Ishikawa (cell line): ENCODE results near the gene SETD1B.

Experiments used
- CEBPB ChIP-seq: IDR thresholded peaks from 2 replicates; pipeline ENCODE4 v1.6.1; 2012
- CREB1 ChIP-seq: IDR thresholded peaks from 2 replicates; pipeline ENCODE4 v1.6.1; 2012; ENCODE audit warnings: low read depth
- EGR1 ChIP-seq: IDR thresholded peaks from 2 replicates; pipeline ENCODE4 v1.6.1; 2012
- EP300 ChIP-seq: IDR thresholded peaks from 2 replicates; pipeline ENCODE4 v1.6.1; 2012; ENCODE audit warnings: borderline replicate concordance
- FOXM1 ChIP-seq: IDR thresholded peaks from 2 replicates; pipeline ENCODE4 v1.6.1; 2012; ENCODE audit warnings: low read depth, borderline replicate concordance
- NFIC ChIP-seq: IDR thresholded peaks from 2 replicates; pipeline ENCODE4 v1.6.1; 2012
- RAD21 ChIP-seq: IDR thresholded peaks from 2 replicates; pipeline ENCODE4 v1.6.1; 2012; ENCODE audit warnings: low read depth
- REST ChIP-seq: IDR thresholded peaks from 2 replicates; pipeline ENCODE4 v1.6.1; 2012; ENCODE audit warnings: low read depth, mild to moderate bottlenecking
- TAF1 ChIP-seq: IDR thresholded peaks from 2 replicates; pipeline ENCODE4 v1.6.1; 2012; ENCODE audit warnings: low read depth, mild to moderate bottlenecking
- TCF12 ChIP-seq: IDR thresholded peaks from 2 replicates; pipeline ENCODE4 v1.6.1; 2012; ENCODE audit warnings: low read depth
- TEAD4 ChIP-seq: IDR thresholded peaks from 2 replicates; pipeline ENCODE4 v1.6.1; 2012
- YY1 ChIP-seq: IDR thresholded peaks from 2 replicates; pipeline ENCODE4 v1.6.1; 2012; ENCODE audit warnings: low read depth
- ZBTB7A ChIP-seq: IDR thresholded peaks from 2 replicates; pipeline ENCODE4 v1.6.1; 2012; ENCODE audit warnings: low read depth
- TF ChIP-seq, protein P1 (sequence below): IDR thresholded peaks from 2 replicates; pipeline ENCODE4 v1.6.1; 2012
- TF ChIP-seq, protein P2 (sequence below): IDR thresholded peaks from 2 replicates; pipeline ENCODE4 v1.6.1; 2012

The SETD1B gene

DNA sequence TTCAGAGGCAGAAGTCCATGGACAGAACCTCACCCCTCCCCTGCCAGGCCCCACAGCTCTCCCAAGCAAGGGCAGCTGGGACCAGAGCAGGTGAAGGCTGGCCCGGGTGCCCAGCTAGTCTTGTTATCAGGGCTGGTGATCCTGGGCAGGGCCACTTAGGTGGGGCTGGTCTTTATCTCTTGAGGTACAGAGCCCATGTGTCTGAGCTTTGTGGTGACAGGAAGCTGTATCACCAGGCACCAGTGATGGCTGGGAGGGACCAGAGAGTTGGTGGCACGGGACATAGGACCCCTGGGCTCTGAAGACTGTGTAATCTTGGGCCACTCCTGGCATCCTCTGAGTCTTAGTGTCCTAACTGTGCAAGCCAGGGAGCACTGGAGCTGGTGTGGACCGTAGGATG, 67.7 kb downstream of the SETD1B start:
- TF ChIP-seq CREB1 (no peak), TCF12 (no peak), EGR1 (no peak), EP300 (no peak), NFIC (no peak), YY1 (no peak), REST (no peak), TEAD4 (no peak), RAD21 (no peak), ZBTB7A (no peak), CEBPB (no peak), TAF1 (no peak), FOXM1 (no peak)
- TF ChIP-seq, protein P1, sequence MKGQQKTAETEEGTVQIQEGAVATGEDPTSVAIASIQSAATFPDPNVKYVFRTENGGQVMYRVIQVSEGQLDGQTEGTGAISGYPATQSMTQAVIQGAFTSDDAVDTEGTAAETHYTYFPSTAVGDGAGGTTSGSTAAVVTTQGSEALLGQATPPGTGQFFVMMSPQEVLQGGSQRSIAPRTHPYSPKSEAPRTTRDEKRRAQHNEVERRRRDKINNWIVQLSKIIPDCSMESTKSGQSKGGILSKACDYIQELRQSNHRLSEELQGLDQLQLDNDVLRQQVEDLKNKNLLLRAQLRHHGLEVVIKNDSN = no peak
- TF ChIP-seq, protein P2, sequence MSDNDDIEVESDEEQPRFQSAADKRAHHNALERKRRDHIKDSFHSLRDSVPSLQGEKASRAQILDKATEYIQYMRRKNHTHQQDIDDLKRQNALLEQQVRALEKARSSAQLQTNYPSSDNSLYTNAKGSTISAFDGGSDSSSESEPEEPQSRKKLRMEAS = no peak

DNA sequence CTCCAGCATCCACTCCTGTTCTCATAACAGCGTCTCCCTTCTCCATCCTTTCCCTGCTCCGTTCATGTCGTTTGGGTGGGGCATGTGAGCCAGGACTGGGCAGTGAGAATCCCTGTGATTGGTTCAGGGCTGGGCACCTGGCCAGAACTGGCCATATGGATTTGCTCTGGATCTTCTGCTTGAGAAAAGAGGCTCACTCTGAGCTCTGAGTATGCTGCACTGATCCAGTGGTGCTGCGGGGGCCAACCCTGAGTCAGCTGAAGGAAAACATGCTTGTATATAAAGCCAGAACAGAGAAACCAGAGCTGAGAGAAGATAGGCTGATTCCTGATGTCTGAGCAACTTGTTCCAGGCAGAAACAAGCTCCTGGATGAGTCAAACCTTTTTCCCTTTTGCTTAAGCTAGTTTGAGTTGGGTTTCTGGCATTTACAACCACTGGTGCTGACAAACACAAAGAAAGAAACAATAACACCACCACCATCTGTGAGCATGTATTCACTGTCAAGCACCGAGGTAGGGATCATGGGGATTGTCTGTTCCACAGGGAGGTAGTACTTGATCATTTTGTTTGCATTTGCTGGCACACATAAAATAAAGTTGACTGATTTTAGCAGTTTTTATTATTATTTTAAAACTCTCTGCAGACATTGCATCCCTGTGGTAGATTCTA, 68.9 kb downstream of the SETD1B start:
- TF ChIP-seq EP300 (no peak), NFIC (0 out of 2 replicates have a peak, but pooled peaks have one; percentile 21), TCF12 (no peak)
- TF ChIP-seq, protein P1 = 0 out of 2 replicates have a peak, but pooled peaks have one; percentile 7

DNA sequence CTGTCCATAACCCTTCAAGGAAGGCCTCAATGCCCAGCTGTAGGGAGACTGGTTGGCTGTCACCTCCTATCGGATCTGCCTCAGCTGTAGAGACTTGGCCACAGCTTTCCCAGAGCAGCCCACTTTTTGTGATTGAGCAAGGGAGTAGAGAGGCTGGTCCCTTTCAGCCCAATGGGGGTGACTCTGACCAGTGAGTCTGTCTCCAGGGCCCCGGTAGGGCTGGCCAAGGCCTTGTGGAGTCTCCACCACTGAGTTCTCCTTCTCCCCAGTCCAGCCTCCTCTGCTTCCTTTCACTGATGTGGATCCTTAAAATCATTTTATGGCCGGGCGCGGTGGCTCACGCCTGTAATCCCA, 69.4 kb downstream of the SETD1B start:
- no peak for TF ChIP-seq CREB1

DNA sequence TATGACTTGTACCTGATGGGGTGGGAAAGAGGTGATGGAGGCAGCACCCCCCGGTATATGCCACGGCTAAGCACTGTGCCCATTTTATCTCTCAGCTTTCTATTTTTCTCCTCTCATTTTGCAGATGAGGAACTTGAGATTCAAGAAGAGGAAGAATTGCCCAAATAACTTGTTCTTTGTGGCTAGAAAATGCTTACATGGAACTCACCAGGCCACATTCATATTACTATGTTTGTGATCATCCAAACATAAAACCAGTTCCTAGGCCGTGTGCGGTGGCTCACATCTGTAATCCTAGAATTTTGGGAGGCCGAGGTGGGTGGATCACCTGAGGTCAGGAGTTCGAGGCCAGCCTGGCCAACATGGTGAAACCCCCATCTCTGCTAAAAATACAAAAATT, 70.3 kb downstream of the SETD1B start:
- no peak for TF ChIP-seq TEAD4
- TF ChIP-seq YY1 = no peak
- TF ChIP-seq FOXM1 = no peak
- TF ChIP-seq, protein P2 = no peak
- TF ChIP-seq ZBTB7A = no peak

- TF ChIP-seq RAD21 (no peak), YY1 (no peak), TAF1 (no peak), TEAD4 (no peak), ZBTB7A (no peak), CREB1 (no peak), FOXM1 (no peak), EGR1 (no peak), TCF12 (no peak), CEBPB (no peak), REST (no peak), NFIC (no peak)
- TF ChIP-seq, protein P1 = no peak
- TF ChIP-seq, protein P2 = no peak
Observed at GRCh38 chr12:121875582-121875981, 71.8 kb downstream of the SETD1B start.
